Measurements from ENCODE around the gene PLET1.

- TF ChIP-seq, protein P1, sequence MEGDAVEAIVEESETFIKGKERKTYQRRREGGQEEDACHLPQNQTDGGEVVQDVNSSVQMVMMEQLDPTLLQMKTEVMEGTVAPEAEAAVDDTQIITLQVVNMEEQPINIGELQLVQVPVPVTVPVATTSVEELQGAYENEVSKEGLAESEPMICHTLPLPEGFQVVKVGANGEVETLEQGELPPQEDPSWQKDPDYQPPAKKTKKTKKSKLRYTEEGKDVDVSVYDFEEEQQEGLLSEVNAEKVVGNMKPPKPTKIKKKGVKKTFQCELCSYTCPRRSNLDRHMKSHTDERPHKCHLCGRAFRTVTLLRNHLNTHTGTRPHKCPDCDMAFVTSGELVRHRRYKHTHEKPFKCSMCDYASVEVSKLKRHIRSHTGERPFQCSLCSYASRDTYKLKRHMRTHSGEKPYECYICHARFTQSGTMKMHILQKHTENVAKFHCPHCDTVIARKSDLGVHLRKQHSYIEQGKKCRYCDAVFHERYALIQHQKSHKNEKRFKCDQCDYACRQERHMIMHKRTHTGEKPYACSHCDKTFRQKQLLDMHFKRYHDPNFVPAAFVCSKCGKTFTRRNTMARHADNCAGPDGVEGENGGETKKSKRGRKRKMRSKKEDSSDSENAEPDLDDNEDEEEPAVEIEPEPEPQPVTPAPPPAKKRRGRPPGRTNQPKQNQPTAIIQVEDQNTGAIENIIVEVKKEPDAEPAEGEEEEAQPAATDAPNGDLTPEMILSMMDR (IDR thresholded peaks at IDR 0.05; ENCODE audit: borderline replicate concordance, extremely low read depth, low read length, poor library complexity, severe bottlenecking): no peak
- TF ChIP-seq EZH2 (IDR thresholded peaks at IDR 0.05; ENCODE audit: borderline replicate concordance, low read depth, low read length, severe bottlenecking): no peak
Observed at GRCh38 chr11:112229746-112230433, 30.8 kb downstream of the PLET1 start.

Data from DND-41 (cell line).